GM12874 (cell line): ENCODE results near the gene C17orf75.

Source experiments
- CTCF ChIP-seq: IDR thresholded peaks from 2 replicates; pipeline ENCODE4 v1.5.1; 2011; ENCODE audit warnings: low read depth, mild to moderate bottlenecking, control low read depth, low read length, moderate library complexity; ENCODE audit not compliant: insufficient read depth

The C17orf75 gene

GRCh38 chr17:32320847-32321246, 21.1 kb downstream of the C17orf75 start:
- TF ChIP-seq CTCF, result no peak

GRCh38 chr17:32319548-32319905, 22.4 kb downstream of the C17orf75 start:
- TF ChIP-seq CTCF, result peak; percentile 98

GRCh38 chr17:32318071-32318470, 23.9 kb downstream of the C17orf75 start:
- no peak for TF ChIP-seq CTCF

- TF ChIP-seq CTCF, result no peak
Measured at GRCh38 chr17:32317353-32317752, 24.6 kb downstream of the C17orf75 start.

- no peak for TF ChIP-seq CTCF
Measured at GRCh38 chr17:32315171-32315570, 26.8 kb downstream of the C17orf75 start.

- no peak for TF ChIP-seq CTCF
Measured at GRCh38 chr17:32314636-32315035, 27.3 kb downstream of the C17orf75 start.

GRCh38 chr17:32311028-32311536, 30.9 kb downstream of the C17orf75 start:
- no peak for TF ChIP-seq CTCF

GRCh38 chr17:32307658-32308057, 34.3 kb downstream of the C17orf75 start:
- TF ChIP-seq CTCF, result no peak
